ENCODE data around the gene RAD50. TPM values are rescaled to one million over a fixed set of nuclear protein-coding genes. Genes with fewer than 3 reads are reported as not detected.

Gene RAD50
- total and polyA plus RNA-seq, 7 donors, result 6.0 to 34.6 (median 20.0) TPM

DNA sequence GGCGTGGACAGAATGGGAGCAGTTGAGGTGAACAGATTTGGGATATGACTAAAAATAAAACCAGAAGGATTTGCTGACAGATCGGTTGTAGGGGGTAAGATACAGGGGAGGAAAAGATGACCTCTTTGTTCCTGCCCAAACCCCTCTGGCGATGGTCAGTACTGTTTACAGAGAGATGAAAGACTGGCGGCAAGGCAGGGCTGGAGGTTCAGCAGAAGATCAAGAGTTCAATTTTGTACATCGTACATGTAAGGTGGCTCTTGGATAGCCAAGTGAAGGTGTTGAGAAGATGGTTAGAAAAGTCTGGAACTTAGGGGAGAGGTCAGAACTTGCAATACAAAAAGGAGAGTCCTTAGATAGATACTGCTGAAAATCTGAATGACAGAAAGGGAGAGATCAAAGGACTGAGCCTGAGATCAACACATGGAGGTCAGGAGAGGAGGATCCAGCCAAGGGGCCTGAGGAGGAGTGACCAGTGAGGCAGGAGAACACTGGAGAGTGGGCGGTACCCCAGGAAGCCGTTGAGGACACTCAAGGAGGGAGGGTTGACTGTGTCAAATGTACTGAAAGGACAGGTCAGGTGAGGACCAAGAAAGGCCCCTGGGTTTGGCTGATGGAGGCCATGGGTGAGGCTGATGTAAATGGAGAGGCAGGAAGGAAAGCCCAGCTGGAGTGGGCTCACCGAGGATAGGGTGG is 124.2 kb downstream of the RAD50 start:
- DNase-seq, result no peak
- Histone ChIP-seq H3K27me3 (no peaks in the 10 kb centered on the region), H3K36me3 (no peaks in the 10 kb centered on the region), H3K4me1 (peaks cover 0 to 12% (median 10%) of the 10 kb centered on the region in 4 donors), H3K27ac (no peak overlapping the region), H3K9me3 (no peaks in the 10 kb centered on the region), H3K4me3 (no peak overlapping the region)
- WGBS, 2 donors, result 81 to 96% methylated on average over 8 of the region's 8 CpGs
- TF ChIP-seq POLR2A (IDR thresholded peaks at IDR 0.05) (no peak), EP300 (IDR thresholded peaks at IDR 0.05) (no peak), POLR2AphosphoS5 (IDR thresholded peaks at IDR 0.05) (no peak)
- TF ChIP-seq, protein P1, sequence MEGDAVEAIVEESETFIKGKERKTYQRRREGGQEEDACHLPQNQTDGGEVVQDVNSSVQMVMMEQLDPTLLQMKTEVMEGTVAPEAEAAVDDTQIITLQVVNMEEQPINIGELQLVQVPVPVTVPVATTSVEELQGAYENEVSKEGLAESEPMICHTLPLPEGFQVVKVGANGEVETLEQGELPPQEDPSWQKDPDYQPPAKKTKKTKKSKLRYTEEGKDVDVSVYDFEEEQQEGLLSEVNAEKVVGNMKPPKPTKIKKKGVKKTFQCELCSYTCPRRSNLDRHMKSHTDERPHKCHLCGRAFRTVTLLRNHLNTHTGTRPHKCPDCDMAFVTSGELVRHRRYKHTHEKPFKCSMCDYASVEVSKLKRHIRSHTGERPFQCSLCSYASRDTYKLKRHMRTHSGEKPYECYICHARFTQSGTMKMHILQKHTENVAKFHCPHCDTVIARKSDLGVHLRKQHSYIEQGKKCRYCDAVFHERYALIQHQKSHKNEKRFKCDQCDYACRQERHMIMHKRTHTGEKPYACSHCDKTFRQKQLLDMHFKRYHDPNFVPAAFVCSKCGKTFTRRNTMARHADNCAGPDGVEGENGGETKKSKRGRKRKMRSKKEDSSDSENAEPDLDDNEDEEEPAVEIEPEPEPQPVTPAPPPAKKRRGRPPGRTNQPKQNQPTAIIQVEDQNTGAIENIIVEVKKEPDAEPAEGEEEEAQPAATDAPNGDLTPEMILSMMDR (IDR thresholded peaks at IDR 0.05), result no peak
- intact Hi-C loops (cut with DNase I), result no loop called here

DNA sequence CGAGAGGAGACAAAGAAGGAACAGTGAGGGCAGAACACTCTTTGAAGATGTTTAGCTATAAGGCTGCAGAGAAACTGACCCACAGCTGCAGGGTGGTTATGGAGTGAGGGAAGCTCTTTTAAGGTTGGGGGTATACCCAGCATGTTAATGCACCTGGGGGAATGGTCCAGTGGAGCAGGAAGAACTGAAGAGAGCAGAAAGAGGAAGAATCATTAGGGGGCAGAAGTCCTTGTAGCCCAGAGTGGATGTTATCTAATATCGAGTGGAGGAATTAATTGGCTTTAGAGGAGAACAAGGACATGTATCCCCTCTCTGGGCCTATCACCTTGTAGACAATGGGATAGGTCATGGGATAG is 124.7 kb downstream of the RAD50 start:
- H3K9me3 ChIP-seq, result no peaks in the 10 kb centered on the region
- no peak overlapping the region for H3K4me3 ChIP-seq
- no peak for DNase-seq
- no peaks in the 10 kb centered on the region for H3K27me3 ChIP-seq
- H3K27ac ChIP-seq, result no peak overlapping the region
- no peaks in the 10 kb centered on the region for H3K36me3 ChIP-seq
- TF ChIP-seq EP300 (IDR thresholded peaks at IDR 0.05) (no peak), POLR2A (IDR thresholded peaks at IDR 0.05) (no peak), POLR2AphosphoS5 (IDR thresholded peaks at IDR 0.05) (no peak)
- TF ChIP-seq, protein P1 (IDR thresholded peaks at IDR 0.05), result no peak
- WGBS, 2 donors, result 80 to 91% methylated on average over 2 of the region's 2 CpGs
- peaks cover 0 to 12% (median 10%) of the 10 kb centered on the region in 4 donors for H3K4me1 ChIP-seq
- intact Hi-C loops (cut with DNase I), result no loop called here

DNA sequence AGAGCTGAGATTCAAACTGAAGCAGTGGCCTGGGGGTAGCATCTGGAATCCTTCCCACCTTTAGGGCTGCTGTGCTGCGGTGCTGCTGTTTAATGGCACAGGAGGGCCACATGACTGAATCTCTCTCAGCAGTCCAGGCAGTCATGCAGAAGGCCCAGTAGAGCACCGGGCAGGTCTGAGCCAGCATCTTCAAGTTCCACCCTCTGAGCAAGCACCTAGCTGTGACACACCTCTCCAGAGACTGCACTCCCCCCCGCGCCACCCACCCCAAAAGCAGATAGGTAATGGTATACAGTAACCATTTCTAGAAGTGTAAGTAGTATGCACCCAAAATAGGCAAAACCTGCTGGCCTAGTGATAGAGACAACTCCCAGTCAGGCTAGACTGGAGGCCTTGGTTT is 125.2 kb downstream of the RAD50 start:
- 70 to 94% methylated on average over 4 of the region's 4 CpGs for WGBS, 2 donors
- TF ChIP-seq POLR2AphosphoS5 (IDR thresholded peaks at IDR 0.05), result no peak
- TF ChIP-seq EP300 (IDR thresholded peaks at IDR 0.05), result no peak
- TF ChIP-seq POLR2A (IDR thresholded peaks at IDR 0.05), result no peak
- TF ChIP-seq, protein P1 (IDR thresholded peaks at IDR 0.05), result no peak

DNA sequence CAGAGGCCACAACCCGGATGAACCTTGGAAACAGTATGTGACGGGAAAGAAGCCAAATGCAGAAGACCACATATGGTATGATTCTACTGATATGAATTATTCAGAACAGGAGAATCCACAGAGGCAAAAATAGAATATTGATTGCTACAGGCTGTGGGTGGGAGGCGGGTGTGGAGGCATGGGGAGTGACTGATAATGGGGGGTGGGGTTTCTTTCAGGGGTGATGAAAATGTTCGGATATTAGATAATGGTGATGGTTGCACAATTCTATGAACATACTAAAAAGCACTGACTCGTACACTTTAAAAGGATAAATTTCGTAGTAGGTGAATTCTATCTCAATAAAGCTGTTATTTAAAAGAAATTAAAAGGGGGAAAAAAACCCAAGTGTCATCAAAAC is 127.7 kb downstream of the RAD50 start:
- Histone ChIP-seq H3K27ac (no peak overlapping the region), H3K27me3 (no peaks in the 10 kb centered on the region), H3K4me3 (no peak overlapping the region), H3K4me1 (no peaks in the 10 kb centered on the region), H3K9me3 (no peaks in the 10 kb centered on the region), H3K36me3 (no peaks in the 10 kb centered on the region)
- 88 to 92% methylated on average over 6 of the region's 6 CpGs for WGBS, 2 donors
- TF ChIP-seq, protein P1 (IDR thresholded peaks at IDR 0.05), result no peak
- TF ChIP-seq POLR2A (IDR thresholded peaks at IDR 0.05) (no peak), EP300 (IDR thresholded peaks at IDR 0.05) (no peak), POLR2AphosphoS5 (IDR thresholded peaks at IDR 0.05) (no peak)
- intact Hi-C loops (cut with DNase I), result no loop called here
- DNase-seq, result no peak

More for the DNA sequence above, 125.2 kb downstream of the RAD50 start:
- Histone ChIP-seq H3K27me3 (no peaks in the 10 kb centered on the region), H3K36me3 (no peaks in the 10 kb centered on the region), H3K4me3 (no peak overlapping the region), H3K9me3 (no peaks in the 10 kb centered on the region), H3K27ac (no peak overlapping the region), H3K4me1 (peaks cover 0 to 9% (median 7%) of the 10 kb centered on the region in 4 donors)
- no peak for DNase-seq
- intact Hi-C loops (cut with DNase I), result no loop called here
